SK-N-SH (cell line): ENCODE data around the gene MLLT10.

Experiments used
- CHD2 ChIP-seq: fragments of 150-350 bp; IDR thresholded peaks from 2 replicates; pipeline ENCODE4 v1.6.1; 2018; ENCODE audit warnings: low read length; ENCODE audit not compliant: partially characterized antibody
- CTCF ChIP-seq: fragments of 200-600 bp; sonication (generic); IDR thresholded peaks from 2 replicates; pipeline ENCODE4 v1.6.1; 2017; ENCODE audit warnings: antibody characterized with exemption, mild to moderate bottlenecking, moderate library complexity
- EP300 ChIP-seq, 2 experiments: IDR thresholded peaks; 2 replicates each; pipeline versions ENCODE4 v1.4.0 to v1.6.1; 2012; ENCODE audit warnings: borderline replicate concordance in 1 of 2, low read depth in 1 of 2, low read length in 1 of 2
- EZH2phosphoT487 ChIP-seq: fragments of 200-600 bp; sonication (generic); IDR thresholded peaks from 2 replicates; pipeline ENCODE4 v1.6.1; 2017; ENCODE audit warnings: low read depth, mixed run types, mild to moderate bottlenecking, antibody characterized with exemption, moderate library complexity, borderline replicate concordance
- FOXM1 ChIP-seq: IDR thresholded peaks from 2 replicates; pipeline ENCODE4 v1.4.0; 2012; ENCODE audit warnings: low read depth, mild to moderate bottlenecking
- GABPA ChIP-seq: IDR thresholded peaks from 2 replicates; pipeline ENCODE4 v1.4.0; 2012; ENCODE audit warnings: low read depth, mild to moderate bottlenecking
- POLR2AphosphoS5 ChIP-seq: IDR thresholded peaks from 2 replicates; pipeline ENCODE4 v1.6.1; 2012; ENCODE audit warnings: low read depth, low read length
- RAD21 ChIP-seq: IDR thresholded peaks from 2 replicates; pipeline ENCODE4 v1.6.1; 2012; ENCODE audit warnings: mild to moderate bottlenecking, low read length
- RXRA ChIP-seq: IDR thresholded peaks from 2 replicates; pipeline ENCODE4 v1.4.0; 2012; ENCODE audit warnings: low read depth, mild to moderate bottlenecking, borderline replicate concordance
- SIN3A ChIP-seq: IDR thresholded peaks from 2 replicates; pipeline ENCODE4 v1.6.1; 2012; ENCODE audit warnings: low read depth, mild to moderate bottlenecking, low read length, moderate library complexity, borderline replicate concordance
- TCF12 ChIP-seq: IDR thresholded peaks from 2 replicates; pipeline ENCODE4 v1.4.0; 2012
- TEAD4 ChIP-seq: IDR thresholded peaks from 2 replicates; pipeline ENCODE4 v1.4.0; 2012; ENCODE audit warnings: mild to moderate bottlenecking, borderline replicate concordance; ENCODE audit not compliant: insufficient read depth
- TF ChIP-seq, protein P1 (sequence below): IDR thresholded peaks from 2 replicates; pipeline ENCODE4; 2012
- TF ChIP-seq, protein P2 (sequence below): IDR thresholded peaks from 2 replicates; pipeline ENCODE4 v1.6.1; 2012; ENCODE audit warnings: mild to moderate bottlenecking, low read depth, low read length, moderate library complexity

DNA sequence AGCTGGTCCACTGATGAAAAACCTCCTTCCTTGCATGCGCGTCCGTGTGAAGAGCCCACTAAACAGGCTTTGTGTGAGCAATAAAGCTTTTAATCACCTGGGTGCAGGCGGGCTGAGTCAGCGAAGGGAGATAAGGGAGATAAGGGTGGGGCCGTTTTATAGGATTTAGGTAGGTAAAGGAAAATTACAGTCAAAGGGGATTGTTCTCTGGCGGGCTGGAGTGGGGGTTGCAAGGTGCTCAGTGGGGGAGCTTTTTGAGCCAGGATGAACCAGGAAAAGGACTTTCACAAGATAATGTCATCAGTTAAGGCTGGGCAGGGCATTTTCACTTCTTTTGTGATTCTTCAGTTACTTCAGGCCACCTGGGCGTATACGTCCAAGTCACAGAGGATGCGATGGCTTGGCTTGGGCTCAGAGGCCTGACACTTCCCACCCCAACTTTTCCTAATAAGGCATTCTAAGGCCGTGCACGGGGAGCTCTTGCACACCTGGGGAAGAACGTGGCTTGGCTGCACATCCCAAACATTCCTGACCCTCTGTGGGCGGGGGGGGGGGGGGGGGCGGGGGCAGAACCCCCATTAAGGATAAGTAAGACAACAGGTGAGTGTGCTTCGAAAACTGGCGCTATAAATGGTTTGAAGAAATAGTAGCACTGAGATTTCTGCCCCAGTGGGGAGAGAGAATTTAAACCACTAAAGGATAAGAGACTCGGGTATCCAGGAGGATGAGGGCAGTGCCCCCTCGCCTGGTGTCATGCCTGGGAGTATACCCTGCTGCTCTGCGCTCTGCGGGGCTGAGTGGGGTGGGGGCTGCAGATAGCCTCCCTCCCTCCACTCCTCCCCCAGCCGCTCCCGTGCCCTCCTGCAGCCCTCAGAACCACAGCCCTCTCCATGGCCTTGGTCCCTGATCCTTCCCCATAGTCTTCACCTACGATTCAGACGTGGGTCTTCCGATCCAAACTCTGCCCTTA, 217.6 kb downstream of the MLLT10 start:
- TF ChIP-seq CTCF (no peak), EP300 (IDR thresholded peaks at IDR 0.05; ENCODE audit: borderline replicate concordance in 1 of 2, low read depth in 1 of 2, low read length in 1 of 2) (no peak), SIN3A (no peak), GABPA (no peak), POLR2AphosphoS5 (no peak), TEAD4 (no peak), CHD2 (no peak), EZH2phosphoT487 (no peak), RAD21 (no peak), FOXM1 (no peak), RXRA (no peak), TCF12 (no peak)
- TF ChIP-seq, protein P1, sequence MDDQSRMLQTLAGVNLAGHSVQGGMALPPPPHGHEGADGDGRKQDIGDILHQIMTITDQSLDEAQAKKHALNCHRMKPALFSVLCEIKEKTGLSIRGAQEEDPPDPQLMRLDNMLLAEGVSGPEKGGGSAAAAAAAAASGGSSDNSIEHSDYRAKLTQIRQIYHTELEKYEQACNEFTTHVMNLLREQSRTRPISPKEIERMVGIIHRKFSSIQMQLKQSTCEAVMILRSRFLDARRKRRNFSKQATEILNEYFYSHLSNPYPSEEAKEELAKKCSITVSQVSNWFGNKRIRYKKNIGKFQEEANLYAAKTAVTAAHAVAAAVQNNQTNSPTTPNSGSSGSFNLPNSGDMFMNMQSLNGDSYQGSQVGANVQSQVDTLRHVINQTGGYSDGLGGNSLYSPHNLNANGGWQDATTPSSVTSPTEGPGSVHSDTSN: no peak
- TF ChIP-seq, protein P2, sequence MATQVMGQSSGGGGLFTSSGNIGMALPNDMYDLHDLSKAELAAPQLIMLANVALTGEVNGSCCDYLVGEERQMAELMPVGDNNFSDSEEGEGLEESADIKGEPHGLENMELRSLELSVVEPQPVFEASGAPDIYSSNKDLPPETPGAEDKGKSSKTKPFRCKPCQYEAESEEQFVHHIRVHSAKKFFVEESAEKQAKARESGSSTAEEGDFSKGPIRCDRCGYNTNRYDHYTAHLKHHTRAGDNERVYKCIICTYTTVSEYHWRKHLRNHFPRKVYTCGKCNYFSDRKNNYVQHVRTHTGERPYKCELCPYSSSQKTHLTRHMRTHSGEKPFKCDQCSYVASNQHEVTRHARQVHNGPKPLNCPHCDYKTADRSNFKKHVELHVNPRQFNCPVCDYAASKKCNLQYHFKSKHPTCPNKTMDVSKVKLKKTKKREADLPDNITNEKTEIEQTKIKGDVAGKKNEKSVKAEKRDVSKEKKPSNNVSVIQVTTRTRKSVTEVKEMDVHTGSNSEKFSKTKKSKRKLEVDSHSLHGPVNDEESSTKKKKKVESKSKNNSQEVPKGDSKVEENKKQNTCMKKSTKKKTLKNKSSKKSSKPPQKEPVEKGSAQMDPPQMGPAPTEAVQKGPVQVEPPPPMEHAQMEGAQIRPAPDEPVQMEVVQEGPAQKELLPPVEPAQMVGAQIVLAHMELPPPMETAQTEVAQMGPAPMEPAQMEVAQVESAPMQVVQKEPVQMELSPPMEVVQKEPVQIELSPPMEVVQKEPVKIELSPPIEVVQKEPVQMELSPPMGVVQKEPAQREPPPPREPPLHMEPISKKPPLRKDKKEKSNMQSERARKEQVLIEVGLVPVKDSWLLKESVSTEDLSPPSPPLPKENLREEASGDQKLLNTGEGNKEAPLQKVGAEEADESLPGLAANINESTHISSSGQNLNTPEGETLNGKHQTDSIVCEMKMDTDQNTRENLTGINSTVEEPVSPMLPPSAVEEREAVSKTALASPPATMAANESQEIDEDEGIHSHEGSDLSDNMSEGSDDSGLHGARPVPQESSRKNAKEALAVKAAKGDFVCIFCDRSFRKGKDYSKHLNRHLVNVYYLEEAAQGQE: no peak
